Mesenchymal stem cell (in vitro differentiated cells and primary cell): ENCODE data around the gene FRYL.

Experiments
- DNase-seq: peaks from one replicate; pipeline ENCODE4 v3.0.0-alpha.2; 2013
- H2AFZ ChIP-seq: one replicate; pipeline ENCODE4 v1.6.1; 2013; ENCODE audit warnings: low read depth, mild to moderate bottlenecking, control low read depth, inconsistent platforms, low read length, moderate library complexity
- H2AK5ac ChIP-seq: 2 replicates; pipeline ENCODE4 v1.6.1; 2013; ENCODE audit warnings: low read length, moderate library complexity, mild to moderate bottlenecking, inconsistent platforms; ENCODE audit not compliant: severe bottlenecking
- H2BK120ac ChIP-seq: one replicate; pipeline ENCODE4 v1.6.1; 2013; ENCODE audit warnings: low read depth, mild to moderate bottlenecking, inconsistent platforms, low read length, moderate library complexity
- H2BK12ac ChIP-seq, 2 experiments: one replicate each; pipeline ENCODE4 v1.6.1; 2013; ENCODE audit warnings: inconsistent platforms in 2 of 2, low read length in 2 of 2, mild to moderate bottlenecking in 2 of 2, moderate library complexity in 2 of 2, control low read depth in 1 of 2
- H2BK15ac ChIP-seq: one replicate; pipeline ENCODE4 v1.6.1; 2013; ENCODE audit warnings: mild to moderate bottlenecking, low read depth, inconsistent platforms; ENCODE audit not compliant: poor library complexity, severe bottlenecking
- H2BK5ac ChIP-seq: 2 replicates; pipeline ENCODE4 v1.6.1; 2013; ENCODE audit warnings: low read depth, mild to moderate bottlenecking, low read length, control low read depth, inconsistent platforms; ENCODE audit not compliant: poor library complexity, severe bottlenecking
- H3K14ac ChIP-seq, 2 experiments: one replicate each; pipeline ENCODE4 v1.6.1; 2013; ENCODE audit warnings: inconsistent platforms in 2 of 2, low read length in 2 of 2, control low read depth in 1 of 2, mild to moderate bottlenecking in 1 of 2, moderate library complexity in 1 of 2
- H3K18ac ChIP-seq, 2 experiments: one replicate each; pipeline ENCODE4 v1.6.1; 2013; ENCODE audit warnings: inconsistent platforms in 2 of 2, low read length in 2 of 2, control low read depth in 1 of 2, low read depth in 1 of 2, mild to moderate bottlenecking in 1 of 2
- H3K23ac ChIP-seq, 2 experiments: one replicate each; pipeline ENCODE4 v1.6.1; 2013; ENCODE audit warnings: inconsistent platforms in 2 of 2, low read length in 2 of 2, mild to moderate bottlenecking in 2 of 2, moderate library complexity in 2 of 2, control low read depth in 1 of 2
- H3K27ac ChIP-seq: 2 replicates; pipeline ENCODE4 v1.5.1; 2013; ENCODE audit warnings: mild to moderate bottlenecking, moderate library complexity, low read length, control low read depth, inconsistent platforms; ENCODE audit not compliant: poor library complexity, severe bottlenecking
- H3K27me3 ChIP-seq, 2 experiments: 2 replicates each; pipeline versions ENCODE4 v1.6.1 to v1.7.0; 2013; ENCODE audit warnings: low read length in 2 of 2, mild to moderate bottlenecking in 2 of 2, moderate library complexity in 2 of 2, control low read depth in 1 of 2, inconsistent platforms in 1 of 2; ENCODE audit not compliant: control insufficient read depth in 1 of 2, insufficient read depth in 1 of 2
- H3K36me3 ChIP-seq, 2 experiments: 2 replicates each; pipeline versions ENCODE4 v1.6.1 to v1.7.0; 2013; ENCODE audit warnings: low read length in 2 of 2, control low read depth in 1 of 2, inconsistent platforms in 1 of 2, low read depth in 1 of 2, mild to moderate bottlenecking in 1 of 2; ENCODE audit not compliant: insufficient read depth in 2 of 2, control insufficient read depth in 1 of 2
- H3K4ac ChIP-seq, 2 experiments: one replicate each; pipeline ENCODE4 v1.6.1; 2013; ENCODE audit warnings: inconsistent platforms in 2 of 2, low read length in 2 of 2, mild to moderate bottlenecking in 2 of 2, moderate library complexity in 2 of 2, control low read depth in 1 of 2, low read depth in 1 of 2
- H3K4me1 ChIP-seq: 2 replicates; pipeline ENCODE4 v1.6.1; 2013; ENCODE audit warnings: low read depth, low read length, control low read depth; ENCODE audit not compliant: control insufficient read depth, insufficient read depth
- H3K4me2 ChIP-seq: 2 replicates; pipeline ENCODE4 v1.6.1; 2013; ENCODE audit warnings: low read length, mild to moderate bottlenecking, inconsistent platforms; ENCODE audit not compliant: poor library complexity, severe bottlenecking
- H3K4me3 ChIP-seq, 2 experiments: 2 replicates each; pipeline versions ENCODE4 v1.5.1 to v1.7.0; 2013; ENCODE audit warnings: low read length in 2 of 2, mild to moderate bottlenecking in 2 of 2, control low read depth in 1 of 2, low read depth in 1 of 2; ENCODE audit not compliant: insufficient read depth in 1 of 2
- H3K79me1 ChIP-seq: replicated peaks from 2 replicates; pipeline ENCODE4 v1.6.1; 2013; ENCODE audit warnings: mild to moderate bottlenecking, control low read depth, low read length, inconsistent platforms; ENCODE audit not compliant: poor library complexity, severe bottlenecking
- H3K9ac ChIP-seq: 2 replicates; pipeline ENCODE4 v1.7.0; 2013; ENCODE audit warnings: mild to moderate bottlenecking, low read length, moderate library complexity
- H3K9me3 ChIP-seq: 2 replicates; pipeline ENCODE4 v1.7.0; 2013; ENCODE audit warnings: mild to moderate bottlenecking, low read length; ENCODE audit not compliant: control insufficient read depth
- H4K8ac ChIP-seq: one replicate; pipeline ENCODE4 v1.6.1; 2013; ENCODE audit warnings: inconsistent platforms, mild to moderate bottlenecking, low read length, moderate library complexity
- H4K91ac ChIP-seq: one replicate; pipeline ENCODE4 v1.6.1; 2013; ENCODE audit warnings: mild to moderate bottlenecking, low read length, inconsistent platforms
- WGBS: methylation state at CpG from one replicate; pipeline ENCODE4 v1.1.7; 2013; ENCODE audit warnings: mixed read lengths; 5-methylcytosine and 5-hydroxymethylcytosine counted together

FRYL gene

DNA sequence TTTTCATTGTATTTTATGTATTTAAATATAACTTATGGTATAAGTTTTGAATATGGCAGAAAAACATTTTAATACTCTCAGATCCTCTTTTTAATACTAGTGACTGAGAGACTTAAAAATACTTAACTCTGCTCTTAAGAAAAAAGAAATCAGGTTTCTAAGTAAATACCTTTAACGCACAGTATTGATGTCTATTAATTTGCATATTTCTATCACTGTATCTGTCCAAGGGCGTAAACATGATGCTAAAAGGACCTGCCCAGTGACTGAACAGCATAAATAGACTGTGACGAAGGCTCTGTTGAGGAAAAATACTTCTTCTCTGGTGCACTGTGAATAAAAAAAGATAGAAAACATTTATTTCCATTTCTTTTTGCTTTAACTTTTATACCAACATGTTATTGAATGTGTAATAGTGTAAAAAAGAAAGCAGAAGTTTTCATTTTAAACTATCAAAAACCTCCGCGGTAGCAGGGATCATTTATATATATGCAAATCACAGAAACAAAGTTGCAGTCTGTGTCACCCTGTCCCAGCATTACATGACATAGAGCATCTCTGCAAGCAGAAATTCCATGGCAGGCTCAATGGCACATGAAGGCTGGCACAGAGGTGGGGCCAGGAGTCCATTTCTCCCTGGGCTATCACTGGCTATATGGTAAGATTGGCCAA lies 214.6 kb downstream of the FRYL start:
- WGBS, result 100% methylated on average over 2 of the region's 5 CpGs
- H3K4ac ChIP-seq, result no peak overlapping the region
- no peak overlapping the region for H3K23ac ChIP-seq
- H3K27ac ChIP-seq, result no peak overlapping the region
- H3K27me3 ChIP-seq, result no peaks in the 10 kb centered on the region
- no peaks in the 10 kb centered on the region for H3K4me1 ChIP-seq
- peaks cover 9% of the 10 kb centered on the region for H3K79me1 ChIP-seq
- no peak overlapping the region for H2BK15ac ChIP-seq
- DNase-seq, result no peak
- H2BK120ac ChIP-seq, result no peak overlapping the region
- no peak overlapping the region for H3K4me3 ChIP-seq
- H3K4me2 ChIP-seq, result no peak overlapping the region
- no peaks in the 10 kb centered on the region for H3K9me3 ChIP-seq
- no peak overlapping the region for H3K9ac ChIP-seq
- no peak overlapping the region for H3K14ac ChIP-seq
- no peak overlapping the region for H2AFZ ChIP-seq
- peaks cover 21 to 92% of the 10 kb centered on the region in 2 experiments for H3K36me3 ChIP-seq
- no peak overlapping the region for H4K8ac ChIP-seq
- no peak overlapping the region for H4K91ac ChIP-seq
- no peak overlapping the region for H2BK5ac ChIP-seq
- no peak overlapping the region for H3K18ac ChIP-seq
- H2AK5ac ChIP-seq, result no peak overlapping the region
- no peak overlapping the region for H2BK12ac ChIP-seq

- Histone ChIP-seq H3K36me3 (peaks cover 18 to 88% of the 10 kb centered on the region in 2 experiments), H3K23ac (no peak overlapping the region), H2AFZ (no peak overlapping the region), H2BK5ac (no peak overlapping the region), H3K9ac (no peak overlapping the region), H3K4me1 (no peaks in the 10 kb centered on the region), H3K79me1 (peaks cover 6% of the 10 kb centered on the region), H3K27ac (no peak overlapping the region), H3K27me3 (no peaks in the 10 kb centered on the region), H2AK5ac (no peak overlapping the region), H4K8ac (no peak overlapping the region), H3K9me3 (no peaks in the 10 kb centered on the region), H2BK15ac (no peak overlapping the region), H3K4me2 (no peak overlapping the region), H3K4ac (no peak overlapping the region), H3K18ac (no peak overlapping the region), H4K91ac (no peak overlapping the region), H3K4me3 (no peak overlapping the region), H2BK120ac (no peak overlapping the region), H3K14ac (no peak overlapping the region), H2BK12ac (no peak overlapping the region)
- no CpG with 5 or more reads among the region's 3 CpGs for WGBS
- DNase-seq, result no peak
Observed at GRCh38 chr4:48564151-48564550, 215.9 kb downstream of the FRYL start.

DNA sequence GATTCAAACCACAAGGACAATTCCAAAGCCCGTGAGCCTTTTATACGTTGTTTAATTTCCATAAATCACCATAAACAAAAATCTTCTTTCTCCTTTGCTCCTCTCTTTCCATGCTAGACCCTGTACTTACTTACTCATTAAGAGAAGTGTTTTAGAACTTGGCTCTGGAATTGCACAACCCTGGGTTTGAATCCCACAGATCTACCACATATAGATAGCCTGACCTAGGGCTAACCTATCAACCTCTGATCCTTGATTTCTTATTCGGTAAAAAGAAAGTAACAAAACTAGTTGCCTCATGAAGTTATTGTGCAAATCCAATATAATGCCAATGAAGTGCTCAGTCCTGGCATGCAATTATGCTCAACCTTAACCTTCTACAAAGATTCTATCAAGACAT lies 221.3 kb downstream of the FRYL start:
- Histone ChIP-seq H3K4me3 (no peak overlapping the region), H3K9me3 (no peaks in the 10 kb centered on the region), H3K4me2 (no peak overlapping the region), H3K9ac (no peak overlapping the region), H4K8ac (no peak overlapping the region), H2BK5ac (no peak overlapping the region), H3K23ac (no peak overlapping the region), H2AFZ (no peak overlapping the region), H3K27ac (no peak overlapping the region), H3K4ac (no peak overlapping the region), H3K79me1 (peaks cover 10% of the 10 kb centered on the region), H3K18ac (no peak overlapping the region), H2AK5ac (no peak overlapping the region), H3K4me1 (no peaks in the 10 kb centered on the region), H4K91ac (no peak overlapping the region), H2BK120ac (no peak overlapping the region), H3K27me3 (no peaks in the 10 kb centered on the region), H3K14ac (no peak overlapping the region), H2BK12ac (no peak overlapping the region), H2BK15ac (no peak overlapping the region), H3K36me3 (peaks cover 24 to 87% of the 10 kb centered on the region in 2 experiments)
- no peak for DNase-seq
- 99% methylated on average over 3 of the region's 3 CpGs for WGBS

DNA sequence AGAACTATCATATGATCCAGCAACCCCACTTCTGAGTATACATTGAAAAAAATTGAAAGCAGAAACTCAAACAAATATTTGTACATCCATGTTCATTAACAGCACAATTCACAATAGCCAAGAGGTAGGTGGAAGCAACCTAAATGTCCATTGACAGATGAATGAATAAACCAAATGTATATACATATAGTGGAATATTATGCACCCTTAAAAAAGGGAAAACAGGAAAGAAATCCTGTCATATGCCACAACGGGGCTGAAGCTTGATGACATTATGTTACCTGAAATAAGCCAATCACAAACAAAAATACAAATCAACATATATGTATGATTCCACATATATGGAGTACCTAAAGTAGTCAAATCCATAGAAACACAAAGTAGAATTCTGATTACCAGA lies 222.1 kb downstream of the FRYL start:
- no peak overlapping the region for H4K91ac ChIP-seq
- H2BK12ac ChIP-seq, result no peak overlapping the region
- no peaks in the 10 kb centered on the region for H3K9me3 ChIP-seq
- no peak overlapping the region for H3K23ac ChIP-seq
- H3K4me1 ChIP-seq, result no peaks in the 10 kb centered on the region
- WGBS, result no CpG with 5 or more reads among the region's 1 CpG
- no peak overlapping the region for H3K27ac ChIP-seq
- no peak overlapping the region for H3K4ac ChIP-seq
- H4K8ac ChIP-seq, result no peak overlapping the region
- H2AFZ ChIP-seq, result no peak overlapping the region
- H3K36me3 ChIP-seq, result peaks cover 19 to 86% of the 10 kb centered on the region in 2 experiments
- H3K4me2 ChIP-seq, result no peak overlapping the region
- no peak overlapping the region for H2AK5ac ChIP-seq
- H2BK15ac ChIP-seq, result no peak overlapping the region
- H3K18ac ChIP-seq, result no peak overlapping the region
- no peak overlapping the region for H2BK120ac ChIP-seq
- DNase-seq, result no peak
- H3K27me3 ChIP-seq, result no peaks in the 10 kb centered on the region
- peaks cover 10% of the 10 kb centered on the region for H3K79me1 ChIP-seq
- H2BK5ac ChIP-seq, result no peak overlapping the region
- no peak overlapping the region for H3K9ac ChIP-seq
- H3K4me3 ChIP-seq, result no peak overlapping the region
- no peak overlapping the region for H3K14ac ChIP-seq
